GM19035 (cell line): ENCODE results near the gene TRIM44.
"Not testable (repeated sequence)": the region's sequence is repeated elsewhere in the genome, so short reads cannot be mapped to it uniquely, and the experiment has no call there.

Experiments used
- ATAC-seq: cut with Tn5 transposase; IDR thresholded peaks from one replicate; pipeline ENCODE4 v1.9.1; 2021; ENCODE audit not compliant: unreplicated experiment

The TRIM44 gene

DNA sequence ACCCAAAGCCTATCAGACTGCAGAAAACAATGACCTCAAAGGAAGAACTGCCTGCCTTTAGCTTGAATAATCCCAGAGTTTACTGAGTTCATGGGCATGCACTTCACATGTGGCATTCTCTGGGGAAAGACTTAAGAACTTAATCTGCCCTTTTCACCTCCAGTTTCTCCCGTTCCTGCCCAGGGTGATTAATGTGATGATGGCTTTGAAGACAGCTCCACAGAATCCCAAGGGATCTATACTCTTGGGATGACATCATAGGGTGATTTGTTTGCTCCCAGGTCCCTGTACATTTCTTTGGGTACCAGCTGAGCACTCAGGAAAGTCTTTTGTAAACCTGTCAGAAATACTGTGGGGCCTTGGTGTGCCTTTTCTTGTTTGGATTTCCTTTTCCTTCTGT lies 30.3 kb upstream of the TRIM44 start:
- ATAC-seq: no peak

DNA sequence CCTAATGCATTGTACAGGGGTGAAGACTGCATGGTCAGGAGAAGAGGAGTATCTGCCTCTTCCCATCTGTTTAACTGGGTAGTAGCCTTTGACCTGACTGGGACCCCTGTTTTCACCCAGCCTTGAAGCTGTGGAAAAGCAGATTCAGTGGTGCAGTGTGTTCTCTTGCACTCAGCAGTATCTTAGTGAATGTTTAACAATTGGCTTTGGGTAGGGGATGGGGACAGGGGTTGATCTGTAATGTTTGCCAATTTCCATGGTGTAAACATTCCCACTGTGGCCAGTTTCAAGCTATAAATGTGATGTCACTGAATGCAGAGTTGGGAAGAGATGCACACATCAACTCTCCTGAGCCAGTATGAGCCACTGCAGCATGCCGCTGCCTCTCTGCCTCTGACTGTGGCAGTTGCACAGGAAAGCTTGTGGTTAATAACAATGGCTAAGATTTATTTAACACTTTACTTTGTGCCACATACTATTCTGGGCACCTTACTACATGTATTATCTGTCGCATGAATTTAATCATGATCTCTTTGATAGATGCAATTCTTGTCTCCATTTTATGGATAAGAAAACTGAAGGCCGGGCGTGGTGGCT lies 28.6 kb upstream of the TRIM44 start:
- ATAC-seq: no peak

DNA sequence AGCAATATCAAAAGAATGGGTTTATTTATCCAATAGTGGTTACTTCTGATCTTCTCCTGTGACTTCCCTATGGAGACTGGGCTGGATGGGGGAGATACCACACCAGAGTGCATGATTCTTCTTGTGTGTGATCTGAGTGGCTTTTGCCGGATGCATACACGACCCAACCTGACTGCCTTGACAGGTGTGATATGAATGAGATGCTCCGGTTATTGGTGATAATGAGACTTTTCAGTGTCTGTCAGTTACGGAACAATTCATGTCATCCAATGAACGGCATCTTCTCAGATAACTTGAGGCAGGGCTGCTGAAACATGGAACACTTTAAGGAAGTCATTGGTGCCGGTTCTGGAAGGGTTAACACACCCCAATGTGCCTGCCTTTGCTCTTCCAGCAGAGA lies 26.6 kb upstream of the TRIM44 start:
- no peak for ATAC-seq

DNA sequence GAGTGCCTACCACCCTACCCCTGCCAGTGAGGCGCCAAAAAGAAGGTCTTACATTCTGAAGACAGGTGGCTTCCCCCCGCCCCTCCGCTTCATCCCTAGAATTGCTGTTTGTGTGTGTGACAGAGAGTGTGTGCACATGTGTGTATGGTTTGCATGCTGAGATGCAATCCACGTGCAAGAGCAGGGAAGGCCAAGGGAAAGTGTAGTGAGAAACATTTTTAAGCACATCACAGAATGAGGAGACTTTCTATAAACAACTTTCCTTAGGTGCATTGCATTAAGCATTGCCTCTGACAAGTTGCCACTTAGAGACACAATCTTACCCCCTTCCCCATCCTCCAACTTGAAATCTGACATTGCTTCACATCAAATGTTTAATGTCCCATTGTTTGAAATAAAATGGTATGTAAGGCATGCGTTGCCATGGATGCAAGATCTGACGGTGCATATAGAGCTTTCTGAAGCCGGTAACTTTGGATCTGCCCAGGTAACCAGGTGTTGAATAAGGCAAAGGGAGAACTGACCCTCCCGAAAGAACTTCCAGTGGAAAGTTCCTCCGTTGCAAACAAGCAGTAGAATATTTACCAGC lies 22.9 kb upstream of the TRIM44 start:
- ATAC-seq: no peak

- no peak for ATAC-seq
These were observed 21.2 kb upstream of the TRIM44 start for GRCh38 chr11:35641171-35641897.

DNA sequence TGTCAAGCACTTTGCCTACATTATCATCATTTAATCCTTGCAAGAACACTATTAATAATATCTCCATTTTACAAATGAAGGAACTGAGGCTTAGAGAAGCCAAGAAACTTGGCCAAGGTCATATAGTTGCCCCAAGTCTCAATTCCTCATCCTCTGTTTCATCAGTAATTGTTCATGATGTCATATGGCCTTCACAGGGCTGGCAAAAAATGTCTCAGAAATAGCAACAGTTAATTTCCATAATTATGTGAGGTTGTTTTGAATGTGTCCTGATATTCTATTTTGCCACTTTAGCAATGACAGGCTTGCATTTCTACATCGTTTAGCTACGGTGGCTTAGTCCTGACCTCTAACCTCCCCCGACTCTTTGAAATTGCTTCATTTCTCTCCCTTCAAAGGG lies 20.6 kb upstream of the TRIM44 start:
- no peak for ATAC-seq

DNA sequence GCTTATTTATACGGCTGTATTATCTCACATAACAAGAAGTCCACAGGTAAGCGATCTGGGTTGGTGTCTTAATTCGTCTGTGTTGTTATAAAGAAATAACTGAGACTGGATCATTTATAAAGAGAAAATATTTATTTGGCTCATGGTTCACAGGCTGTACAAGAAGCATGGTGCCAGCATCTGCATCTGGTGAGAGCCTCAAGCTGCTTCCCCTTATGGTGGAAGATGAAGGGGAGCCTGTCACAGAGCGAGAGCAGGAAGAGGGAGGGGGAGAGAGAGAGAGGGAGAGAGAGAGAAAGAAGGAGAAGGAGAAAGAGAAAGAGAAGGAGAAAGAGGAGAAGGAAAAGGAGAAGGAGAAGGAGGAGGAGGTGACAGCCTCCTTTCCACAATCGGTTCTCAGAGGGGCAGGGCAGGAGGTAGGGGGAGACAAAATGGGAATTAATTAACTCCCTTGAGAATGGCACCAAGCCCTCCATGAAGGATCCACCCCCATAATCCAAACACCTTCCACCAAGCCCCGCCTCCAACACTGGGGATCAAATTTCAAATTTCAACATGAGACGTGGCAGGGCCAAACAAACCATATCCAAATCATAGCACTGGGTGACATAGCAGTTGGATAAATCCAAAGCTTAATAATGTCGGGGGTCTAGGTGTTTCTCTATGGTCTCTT lies 15.0 kb upstream of the TRIM44 start:
- no peak for ATAC-seq

DNA sequence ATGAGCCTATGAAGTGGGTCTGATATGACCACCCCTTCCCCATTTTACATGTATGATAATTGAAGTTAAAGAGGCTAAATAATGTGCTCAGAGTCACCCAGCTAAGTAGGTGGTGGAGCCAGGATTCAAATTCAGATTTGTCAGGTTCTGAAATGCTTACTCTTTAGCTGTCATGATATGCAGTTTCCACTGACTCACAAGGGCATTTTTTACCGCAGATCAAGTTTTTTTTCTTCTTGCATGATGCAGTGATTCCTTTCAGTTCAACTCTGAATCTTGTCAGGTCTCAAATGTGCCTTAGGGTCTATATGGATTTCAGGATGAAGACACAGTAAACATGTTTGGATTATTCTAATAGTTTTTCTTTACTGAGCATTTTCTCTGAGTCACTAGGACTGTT lies 12.6 kb upstream of the TRIM44 start:
- no peak for ATAC-seq

DNA sequence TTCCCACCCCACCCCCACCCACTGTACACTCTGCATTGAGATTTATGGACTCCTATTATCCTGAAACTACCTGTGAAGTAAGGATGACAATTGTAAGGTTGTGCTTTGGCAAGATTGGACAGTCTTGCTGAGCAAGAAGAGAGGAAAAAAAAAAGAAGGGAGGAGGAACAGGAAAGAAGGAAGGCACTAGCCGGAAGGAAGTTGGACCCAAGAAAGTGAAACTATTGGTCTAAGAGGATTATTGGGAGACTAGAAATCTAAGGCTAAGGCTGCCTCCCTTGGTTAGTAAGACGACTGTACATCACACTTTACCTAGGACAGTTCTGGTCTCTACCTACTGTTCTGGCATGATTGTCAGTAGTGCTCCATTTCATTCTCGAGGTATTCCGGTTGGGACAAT lies 12.1 kb upstream of the TRIM44 start:
- no peak for ATAC-seq

GRCh38 chr11:35651263-35651662 lies 11.3 kb upstream of the TRIM44 start:
- ATAC-seq: no peak

DNA sequence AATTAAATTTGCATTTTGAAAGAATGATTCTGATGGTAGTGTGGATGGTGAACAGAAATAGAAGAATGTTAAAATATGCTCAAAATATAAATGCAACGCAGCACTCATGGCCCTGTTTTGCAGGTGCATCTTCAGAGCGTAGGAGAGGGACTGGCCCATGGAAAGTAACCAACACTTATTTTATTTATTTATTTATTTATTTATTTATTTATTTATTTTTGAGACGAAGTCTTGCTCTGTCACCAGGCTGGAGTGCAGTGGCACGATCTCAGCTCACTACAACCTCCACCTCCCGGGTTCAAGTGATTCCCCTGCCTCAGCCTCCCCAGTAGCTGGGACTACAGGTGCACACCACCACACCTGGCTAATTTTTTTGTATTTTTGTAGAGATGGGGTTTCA lies 9.8 kb upstream of the TRIM44 start:
- not testable (repeated sequence) for ATAC-seq

GRCh38 chr11:35654711-35655110 lies 7.9 kb upstream of the TRIM44 start:
- ATAC-seq: no peak

GRCh38 chr11:35655254-35655653 lies 7.3 kb upstream of the TRIM44 start:
- no peak for ATAC-seq

GRCh38 chr11:35655856-35656255 lies 6.7 kb upstream of the TRIM44 start:
- ATAC-seq: no peak

- ATAC-seq: no peak
These were observed 4.3 kb upstream of the TRIM44 start for GRCh38 chr11:35658020-35658948.

DNA sequence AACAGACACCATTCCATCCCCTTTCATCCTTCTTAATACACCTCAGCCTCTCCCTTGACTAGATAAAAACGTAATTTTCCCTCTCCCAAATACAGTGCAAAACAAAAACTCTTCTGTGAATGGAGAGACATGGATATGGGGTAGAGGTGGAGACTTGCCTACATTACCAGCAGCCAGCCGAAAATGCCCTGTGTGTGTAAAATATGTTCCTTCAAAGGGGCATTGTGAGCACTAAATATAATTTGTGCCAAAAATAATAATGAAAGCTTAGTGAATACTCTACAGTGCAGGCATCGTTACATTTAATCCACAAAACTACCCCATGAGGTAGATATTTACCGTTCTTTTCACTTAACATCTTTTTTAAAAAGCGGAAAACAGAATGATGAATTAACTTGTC lies 1.0 kb upstream of the TRIM44 start:
- ATAC-seq: no peak

- ATAC-seq: peak; percentile 47
These were observed 420 bp upstream of the TRIM44 start for GRCh38 chr11:35662061-35662648.

DNA sequence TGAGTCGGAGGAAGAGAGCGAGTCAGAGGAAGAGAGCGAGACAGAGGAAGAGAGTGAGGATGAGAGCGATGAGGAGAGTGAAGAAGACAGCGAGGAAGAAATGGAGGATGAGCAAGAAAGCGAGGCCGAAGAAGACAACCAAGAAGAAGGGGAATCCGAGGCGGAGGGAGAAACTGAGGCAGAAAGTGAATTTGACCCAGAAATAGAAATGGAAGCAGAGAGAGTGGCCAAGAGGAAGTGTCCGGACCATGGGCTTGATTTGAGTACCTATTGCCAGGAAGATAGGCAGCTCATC lies 780 bp downstream of the TRIM44 start:
- ATAC-seq: no peak

- no peak for ATAC-seq
These were observed 2.4 kb downstream of the TRIM44 start for GRCh38 chr11:35664977-35665441.

DNA sequence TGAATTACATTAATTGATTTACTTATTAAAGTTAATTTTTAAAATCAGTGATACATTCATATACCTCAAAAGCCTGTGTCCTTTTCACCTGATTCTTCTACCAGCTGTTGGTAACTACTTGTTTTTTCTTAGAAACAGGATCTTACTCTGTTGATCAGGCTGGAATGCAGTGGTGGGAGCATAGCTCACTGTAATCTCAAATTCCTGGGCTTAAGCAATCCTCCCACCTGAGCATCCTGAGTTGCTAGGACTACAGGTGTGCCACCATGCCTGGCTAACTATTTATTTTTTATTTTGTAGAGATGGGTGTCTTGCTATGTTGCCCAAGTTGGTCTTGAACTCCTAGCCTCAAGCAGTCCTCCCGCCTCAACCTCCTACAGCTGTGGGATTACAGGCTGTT lies 4.7 kb downstream of the TRIM44 start:
- no peak for ATAC-seq

DNA sequence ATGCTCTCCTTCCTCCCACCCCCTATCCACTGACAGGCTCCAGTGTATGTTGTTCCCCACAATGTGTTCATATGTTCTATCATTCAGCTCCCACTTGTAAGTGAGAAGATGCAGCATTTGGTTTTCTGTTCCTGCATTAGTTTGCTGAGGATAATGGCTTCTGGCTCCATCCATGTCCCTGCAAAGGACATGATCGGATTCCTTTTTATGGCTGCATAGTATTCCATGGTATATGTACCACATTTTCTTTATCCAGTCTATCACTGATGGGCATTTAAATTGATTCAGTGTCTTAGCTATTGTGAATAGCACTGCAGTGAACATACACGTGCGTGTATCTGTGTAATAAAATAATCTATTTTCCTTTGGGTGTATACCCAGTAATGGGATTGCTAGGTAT lies 5.8 kb downstream of the TRIM44 start:
- not testable (repeated sequence) for ATAC-seq
